WTC11 (cell line): Measurements from ENCODE around the gene WNT6. TPM values are rescaled to one million over a fixed set of nuclear protein-coding genes. Genes with fewer than 3 reads are reported as not detected.

Experiments
- ATAC-seq: fragments of 200-7000 bp; cut with Tn5 transposase; 2 replicates; pipeline ENCODE4 v1.10.0; 2021; ENCODE audit warnings: mild to moderate bottlenecking, moderate library complexity
- CTCF ChIA-PET: fragments of 300-600 bp; sonication (Branson Sonifier 250); formaldehyde crosslinking; loops from one replicate; lab custom pipeline; 2021; ENCODE audit warnings: antibody characterized with exemption; lab: Charles Lee
- POLR2A ChIA-PET: fragments of 350-600 bp; sonication (Branson Sonifier 250); formaldehyde crosslinking; loops from one replicate; lab custom pipeline; 2021; ENCODE audit warnings: antibody characterized with exemption; lab: Charles Lee
- DNase-seq: peaks from one replicate; pipeline ENCODE4 v3.0.0; 2021; ENCODE audit warnings: low spot score
- H3K27ac Mint-ChIP-seq: 2 replicates; pipeline ENCODE4 v1.8.0; 2021; ENCODE audit warnings: mixed read lengths
- H3K27me3 Mint-ChIP-seq: 2 replicates; pipeline ENCODE4 v1.8.0; 2021; ENCODE audit warnings: low read depth, mild to moderate bottlenecking, moderate library complexity, mixed read lengths
- H3K36me3 Mint-ChIP-seq: 2 replicates; pipeline ENCODE4 v1.8.0; 2021; ENCODE audit warnings: mixed read lengths
- H3K4me1 Mint-ChIP-seq: 2 replicates; pipeline ENCODE4 v1.8.0; 2022; ENCODE audit warnings: mixed read lengths
- H3K4me3 Mint-ChIP-seq: 2 replicates; pipeline ENCODE4 v1.8.0; 2021; ENCODE audit warnings: mild to moderate bottlenecking, moderate library complexity, mixed read lengths
- H3K9me3 Mint-ChIP-seq: 2 replicates; pipeline ENCODE4 v1.8.0; 2021; ENCODE audit warnings: mixed read lengths
- AR ChIP-seq: fragments of 250-450 bp; sonication (Bioruptor Pico); IDR thresholded peaks from 2 replicates; pipeline ENCODE4 v1.9.0; 2021; ENCODE audit warnings: mild to moderate bottlenecking
- ATF6 ChIP-seq: sonication (generic); formaldehyde crosslinking; IDR thresholded peaks from 2 replicates; pipeline ENCODE4 v1.8.1; 2023; ENCODE audit warnings: mild to moderate bottlenecking, missing genetic modification reagents
- CREB1 ChIP-seq: sonication (generic); formaldehyde crosslinking; IDR thresholded peaks from 2 replicates; pipeline ENCODE4 v1.8.0; 2023; ENCODE audit warnings: mild to moderate bottlenecking, missing genetic modification reagents
- CTCF ChIP-seq: fragments of 200-600 bp; IDR thresholded peaks from 2 replicates; pipeline ENCODE4 v1.8.0; 2022; ENCODE audit warnings: antibody characterized with exemption
- ESRRA ChIP-seq: sonication (generic); formaldehyde crosslinking; IDR thresholded peaks from 2 replicates; pipeline ENCODE4 v1.8.1; 2022; ENCODE audit warnings: mild to moderate bottlenecking, missing genetic modification reagents, borderline replicate concordance
- GTF2I ChIP-seq: fragments of 250-450 bp; sonication (Bioruptor Pico); conservative IDR thresholded peaks from 2 replicates; pipeline ENCODE4 v1.4.0; 2021; ENCODE audit warnings: mild to moderate bottlenecking
- HMGXB4 ChIP-seq: sonication (generic); formaldehyde crosslinking; IDR thresholded peaks from 2 replicates; pipeline ENCODE4 v1.8.1; 2023; ENCODE audit warnings: mild to moderate bottlenecking, moderate library complexity, missing genetic modification reagents
- MXD4 ChIP-seq: fragments of 250-450 bp; sonication (Bioruptor Pico); IDR thresholded peaks from 2 replicates; pipeline ENCODE4 v1.8.0; 2021; ENCODE audit warnings: mild to moderate bottlenecking, moderate library complexity, borderline replicate concordance
- NFYB ChIP-seq: sonication (generic); formaldehyde crosslinking; conservative IDR thresholded peaks from 2 replicates; pipeline ENCODE4 v1.8.0; 2022; ENCODE audit warnings: low read depth, missing genetic modification reagents
- NR1H2 ChIP-seq: sonication (generic); formaldehyde crosslinking; IDR thresholded peaks from 2 replicates; pipeline ENCODE4 v1.9.0; 2021; ENCODE audit warnings: mild to moderate bottlenecking, moderate library complexity, missing genetic modification reagents
- TCF7 ChIP-seq: sonication (generic); formaldehyde crosslinking; IDR thresholded peaks from 2 replicates; pipeline ENCODE4 v1.8.0; 2022; ENCODE audit warnings: mild to moderate bottlenecking, low read depth, missing genetic modification reagents, moderate library complexity
- TEAD4 ChIP-seq: sonication (generic); formaldehyde crosslinking; IDR thresholded peaks from 2 replicates; pipeline ENCODE4 v1.8.0; 2022; ENCODE audit warnings: mild to moderate bottlenecking, missing genetic modification reagents
- ZMAT4 ChIP-seq: fragments of 250-450 bp; sonication (Bioruptor Pico); IDR thresholded peaks from 2 replicates; pipeline ENCODE4 v1.9.0; 2021; ENCODE audit warnings: mild to moderate bottlenecking
- ZNF416 ChIP-seq: fragments of 250-450 bp; sonication (Bioruptor Pico); IDR thresholded peaks from 2 replicates; pipeline ENCODE4 v1.9.0; 2021; ENCODE audit warnings: mild to moderate bottlenecking, inconsistent platforms
- ZNF423 ChIP-seq: fragments of 250-450 bp; sonication (Bioruptor Pico); IDR thresholded peaks from 2 replicates; pipeline ENCODE4 v2.1.2; 2022; ENCODE audit warnings: mild to moderate bottlenecking, moderate library complexity
- ZNF512 ChIP-seq: sonication (generic); formaldehyde crosslinking; IDR thresholded peaks from 2 replicates; pipeline ENCODE4 v1.8.1; 2022; ENCODE audit warnings: missing genetic modification reagents, borderline replicate concordance
- ZSCAN18 ChIP-seq: fragments of 250-450 bp; sonication (Bioruptor Pico); IDR thresholded peaks from 2 replicates; pipeline ENCODE4 v2.1.2; 2022; ENCODE audit warnings: mild to moderate bottlenecking, moderate library complexity
- total RNA-seq: library from RNA; stranded (reverse); gene quantifications from 3 replicates; pipeline ENCODE4 v1.2.3, GENCODE V29; 2021

The WNT6 gene
- total RNA-seq, 1 experiment from 2014 or later: not detected

- no peak for ATAC-seq
- POLR2A ChIA-PET: no interaction called here
- H3K9me3 Mint-ChIP-seq: no peaks in the 10 kb centered on the region
- H3K27ac Mint-ChIP-seq: no peak overlapping the region
- CTCF ChIA-PET: interaction anchor here (1.3 to 1.6 kb wide), 2 partner anchors 32 to 164 kb away, joined by 3 to 6 read pairs; no protein-coding TSS in a partner anchor
- no peaks in the 10 kb centered on the region for H3K27me3 Mint-ChIP-seq
- no peaks in the 10 kb centered on the region for H3K36me3 Mint-ChIP-seq
- no peak for TF ChIP-seq CREB1 (CRISPR knock-in tag)
- TF ChIP-seq HMGXB4 (CRISPR knock-in tag): no peak
- no peak for TF ChIP-seq CTCF
- TF ChIP-seq AR (CRISPR knock-in tag): no peak
- TF ChIP-seq ZMAT4 (CRISPR knock-in tag): no peak
- no peak for TF ChIP-seq ZNF512
- TF ChIP-seq GTF2I (CRISPR knock-in tag): no peak
- TF ChIP-seq ESRRA: no peak
- TF ChIP-seq TEAD4 (CRISPR knock-in tag): no peak
- TF ChIP-seq NR1H2 (CRISPR knock-in tag): no peak
- no peak for TF ChIP-seq TCF7 (CRISPR knock-in tag)
- no peak for TF ChIP-seq ZNF423
- H3K4me3 Mint-ChIP-seq: no peak overlapping the region
- no peaks in the 10 kb centered on the region for H3K4me1 Mint-ChIP-seq
- no peak for DNase-seq
Observed at GRCh38 chr2:218815649-218816048, 44.0 kb upstream of the WNT6 start.

- Mint-ChIP-seq H3K27ac (no peak overlapping the region), H3K4me1 (no peaks in the 10 kb centered on the region), H3K27me3 (no peaks in the 10 kb centered on the region), H3K4me3 (no peak overlapping the region), H3K36me3 (no peaks in the 10 kb centered on the region), H3K9me3 (no peaks in the 10 kb centered on the region)
- CTCF ChIA-PET: interaction anchor here (1.6 kb wide), 1 partner anchor 31 kb away, joined by 6 read pairs; no protein-coding TSS in a partner anchor
- ATAC-seq (no peak), DNase-seq (no peak)
- TF ChIP-seq ATF6: no peak
- no peak for TF ChIP-seq ZSCAN18 (CRISPR knock-in tag)
- no peak for TF ChIP-seq NFYB (CRISPR knock-in tag)
- TF ChIP-seq MXD4: no peak
- TF ChIP-seq ZNF416 (CRISPR knock-in tag): no peak
- TF ChIP-seq, all 79 proteins: peak for 0
- POLR2A ChIA-PET: no interaction called here
Observed at GRCh38 chr2:218816561-218817011, 43.0 kb upstream of the WNT6 start.
